HG03575 (cell line): ENCODE results near the gene PLOD3.

Source experiments
- ATAC-seq: cut with Tn5 transposase; IDR thresholded peaks from one replicate; pipeline ENCODE4 v1.9.1; 2021; ENCODE audit not compliant: unreplicated experiment, insufficient number of reproducible peaks, low FRiP score; ENCODE audit errors: extremely low read depth

PLOD3 gene

DNA sequence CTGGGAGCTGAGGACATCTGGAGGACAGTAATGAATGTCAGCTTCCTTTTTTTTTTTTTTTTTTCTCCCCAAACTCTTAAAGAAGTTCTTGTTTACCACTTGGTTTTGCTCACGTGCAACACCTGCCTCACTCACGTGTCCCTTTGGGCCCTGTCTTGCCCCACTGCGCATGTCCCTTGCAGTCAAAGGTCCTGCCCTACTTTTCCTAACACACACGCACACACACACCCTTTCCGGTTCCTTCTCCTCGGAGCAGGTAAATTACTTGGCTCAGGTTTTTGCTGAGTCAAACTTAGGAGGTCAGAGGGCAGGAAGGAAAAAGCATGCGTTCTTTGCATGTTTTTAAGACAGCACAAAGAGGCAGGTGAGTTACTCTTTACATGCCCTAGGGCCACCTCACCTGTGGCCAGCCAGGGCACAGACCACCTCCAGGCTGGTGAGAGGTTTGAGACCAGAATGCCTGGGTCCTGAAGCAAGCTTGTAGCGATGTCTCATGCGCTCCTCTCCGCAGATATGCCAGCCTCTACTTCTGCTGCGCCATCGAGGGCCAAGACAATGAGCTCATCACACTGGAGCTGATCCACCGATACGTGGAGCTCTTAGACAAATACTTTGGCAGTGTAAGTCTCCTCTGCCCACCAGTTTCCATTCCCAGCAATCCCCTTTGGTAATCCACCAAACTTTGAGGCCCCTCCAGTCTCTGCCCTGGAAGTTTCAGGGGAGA is 60.4 kb downstream of the PLOD3 start:
- no peak for ATAC-seq

GRCh38 chr7:101156277-101156676 is 61.1 kb downstream of the PLOD3 start:
- ATAC-seq = no peak
